Upper lobe of left lung (tissue), 4 donors: Measurements from ENCODE around the gene PTPRA.

Experiments
- POLR2A ChIP-seq, 4 donors: fragments of 450-650 bp; IDR thresholded peaks; one replicate each; pipeline ENCODE4 v1.5.1; 2016 to 2017; ENCODE audit warnings: antibody characterized with exemption in 4 of 4, mild to moderate bottlenecking in 2 of 4
- POLR2AphosphoS5 ChIP-seq, 2 donors: sonication (generic); formaldehyde crosslinking; IDR thresholded peaks; one replicate each; pipeline ENCODE4 v1.5.1; 2017; ENCODE audit warnings: antibody characterized with exemption in 2 of 2
- TF ChIP-seq, protein P1 (sequence below), 6 experiments: fragments of 450-650 bp in 4 of 6; fragments of 200-600 bp in 2 of 6; sonication (generic) in 2 of 6; IDR thresholded peaks; one replicate each; pipeline ENCODE4 v1.5.1; 2016 to 2019; ENCODE audit warnings: antibody characterized with exemption in 6 of 6

DNA sequence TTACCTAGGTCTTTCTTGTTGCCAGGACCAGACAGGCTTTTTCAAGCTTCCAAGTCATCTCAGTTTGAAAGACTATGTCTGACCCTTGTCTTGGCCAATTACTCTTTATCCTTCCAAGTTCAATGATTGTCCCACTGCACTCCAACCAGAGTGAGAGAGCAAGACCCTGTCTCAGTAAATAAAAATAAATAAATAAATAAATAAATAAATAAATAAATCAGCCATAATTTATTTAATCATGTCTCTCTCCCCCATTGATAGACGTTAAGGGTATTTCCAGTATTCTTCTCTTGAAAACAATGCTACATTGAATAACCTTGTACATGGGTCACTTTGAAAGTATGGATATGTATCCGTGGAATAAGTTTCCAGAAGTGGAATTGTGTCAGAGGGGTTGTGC, 83.2 kb downstream of the PTPRA start:
- TF ChIP-seq, protein P1, sequence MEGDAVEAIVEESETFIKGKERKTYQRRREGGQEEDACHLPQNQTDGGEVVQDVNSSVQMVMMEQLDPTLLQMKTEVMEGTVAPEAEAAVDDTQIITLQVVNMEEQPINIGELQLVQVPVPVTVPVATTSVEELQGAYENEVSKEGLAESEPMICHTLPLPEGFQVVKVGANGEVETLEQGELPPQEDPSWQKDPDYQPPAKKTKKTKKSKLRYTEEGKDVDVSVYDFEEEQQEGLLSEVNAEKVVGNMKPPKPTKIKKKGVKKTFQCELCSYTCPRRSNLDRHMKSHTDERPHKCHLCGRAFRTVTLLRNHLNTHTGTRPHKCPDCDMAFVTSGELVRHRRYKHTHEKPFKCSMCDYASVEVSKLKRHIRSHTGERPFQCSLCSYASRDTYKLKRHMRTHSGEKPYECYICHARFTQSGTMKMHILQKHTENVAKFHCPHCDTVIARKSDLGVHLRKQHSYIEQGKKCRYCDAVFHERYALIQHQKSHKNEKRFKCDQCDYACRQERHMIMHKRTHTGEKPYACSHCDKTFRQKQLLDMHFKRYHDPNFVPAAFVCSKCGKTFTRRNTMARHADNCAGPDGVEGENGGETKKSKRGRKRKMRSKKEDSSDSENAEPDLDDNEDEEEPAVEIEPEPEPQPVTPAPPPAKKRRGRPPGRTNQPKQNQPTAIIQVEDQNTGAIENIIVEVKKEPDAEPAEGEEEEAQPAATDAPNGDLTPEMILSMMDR (IDR thresholded peaks at IDR 0.05) = no peak
- no peak for TF ChIP-seq POLR2A (IDR thresholded peaks at IDR 0.05)
- no peak for TF ChIP-seq POLR2AphosphoS5 (IDR thresholded peaks at IDR 0.05)
